ENCODE measurements around the gene ZACN. TPM values are rescaled to one million over a fixed set of nuclear protein-coding genes. Genes with fewer than 3 reads are reported as not detected.

The ZACN gene
- total RNA-seq, 2 donors from 2014 or later = not detected

DNA sequence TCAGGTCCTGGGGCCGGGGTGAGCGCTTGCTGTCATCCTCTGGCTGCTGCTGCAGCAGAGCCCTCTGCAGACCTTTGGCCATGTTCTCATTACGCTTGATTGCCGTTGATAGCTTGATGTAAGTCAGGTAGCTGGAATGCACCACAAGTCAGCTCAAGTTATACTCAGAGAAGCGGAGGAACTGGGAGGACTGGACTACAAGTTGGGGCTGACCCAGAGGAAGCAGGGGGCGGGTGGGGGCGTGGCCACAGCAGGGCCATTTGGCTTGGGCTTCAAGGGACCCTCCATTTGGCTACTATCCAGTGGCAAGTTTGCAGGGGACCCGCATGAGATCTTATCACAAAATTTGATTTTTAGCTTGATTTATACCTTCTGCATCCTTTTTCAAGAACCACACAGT is 32.9 kb upstream of the ZACN start:
- Histone ChIP-seq H3K27me3 (replicated peaks; ENCODE audit: insufficient read depth) (no peaks in the 10 kb centered on the region), H3K9me3 (no peaks in the 10 kb centered on the region), H3K4me3 (no peak overlapping the region), H3K27ac (no peak overlapping the region), H3K4me1 (ENCODE audit: control insufficient read depth in 1 of 2, low read depth in 2 of 2) (no peaks in the 10 kb centered on the region), H3K36me3 (peaks cover 89% of the 10 kb centered on the region)
- no peak for TF ChIP-seq CTCF (IDR thresholded peaks at IDR 0.05)
- DNase-seq (ENCODE audit: low spot score) = no peak
- ATAC-seq (ENCODE audit: insufficient number of reproducible peaks, low FRiP score, low read depth) = no peak

- no peaks in the 10 kb centered on the region for H3K9me3 ChIP-seq
- H3K36me3 ChIP-seq = peaks cover 77% of the 10 kb centered on the region
- H3K27ac ChIP-seq = no peak overlapping the region
- H3K4me3 ChIP-seq = no peak overlapping the region
- no peak for TF ChIP-seq CTCF (IDR thresholded peaks at IDR 0.05)
- no peaks in the 10 kb centered on the region for H3K27me3 ChIP-seq (replicated peaks; ENCODE audit: insufficient read depth)
- DNase-seq (ENCODE audit: low spot score) (no peak), ATAC-seq (ENCODE audit: insufficient number of reproducible peaks, low FRiP score, low read depth) (no peak)
- H3K4me1 ChIP-seq (ENCODE audit: control insufficient read depth in 1 of 2, low read depth in 2 of 2) = no peaks in the 10 kb centered on the region
These were observed 30.9 kb upstream of the ZACN start for GRCh38 chr17:76048025-76048605.

DNA sequence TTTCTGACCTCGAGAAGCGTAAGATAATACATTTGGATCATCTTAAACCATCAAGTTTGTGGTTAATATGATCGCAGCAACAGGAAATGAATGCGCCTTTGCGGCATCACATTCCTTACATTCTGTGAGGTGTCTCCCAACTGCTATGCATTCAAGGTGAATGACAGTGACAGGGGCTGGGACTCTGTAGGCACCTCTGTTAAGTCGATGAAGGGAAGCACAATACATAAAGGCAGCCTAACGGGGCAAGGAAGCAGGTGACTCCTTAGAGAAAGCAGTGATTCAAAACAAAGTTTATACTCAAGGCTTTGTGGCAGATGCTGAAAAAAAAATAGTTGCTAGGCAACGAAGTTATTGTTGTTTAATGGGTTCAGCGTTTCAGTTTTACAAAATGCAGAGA is 30.3 kb upstream of the ZACN start:
- ATAC-seq (ENCODE audit: insufficient number of reproducible peaks, low FRiP score, low read depth) (no peak), DNase-seq (ENCODE audit: low spot score) (no peak)
- Histone ChIP-seq H3K4me3 (no peak overlapping the region), H3K27me3 (replicated peaks; ENCODE audit: insufficient read depth) (no peaks in the 10 kb centered on the region), H3K36me3 (peaks cover 71% of the 10 kb centered on the region), H3K9me3 (no peaks in the 10 kb centered on the region), H3K4me1 (ENCODE audit: control insufficient read depth in 1 of 2, low read depth in 2 of 2) (no peaks in the 10 kb centered on the region), H3K27ac (no peak overlapping the region)
- TF ChIP-seq CTCF (IDR thresholded peaks at IDR 0.05) = no peak

DNA sequence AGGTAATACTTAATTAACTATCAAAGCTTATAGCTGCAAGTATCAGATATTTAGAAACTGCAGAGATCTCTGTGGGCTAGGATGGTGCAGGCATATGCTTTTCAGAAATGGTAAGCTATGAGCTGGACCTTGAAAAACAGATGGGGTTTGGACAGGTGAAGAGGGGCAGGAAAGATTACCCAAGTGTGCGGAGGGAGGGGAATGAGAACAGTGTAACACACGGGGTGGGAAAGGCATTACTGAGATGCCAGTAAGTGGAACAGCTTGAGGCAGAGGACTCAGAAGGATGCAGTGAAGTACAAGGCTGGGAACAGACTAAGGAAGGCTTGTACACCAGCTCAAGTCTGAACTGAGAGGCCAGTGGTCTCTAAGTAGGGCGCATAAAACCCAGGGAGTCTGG is 29.7 kb upstream of the ZACN start:
- ATAC-seq (ENCODE audit: insufficient number of reproducible peaks, low FRiP score, low read depth) = no peak
- Histone ChIP-seq H3K36me3 (peaks cover 65% of the 10 kb centered on the region), H3K9me3 (no peaks in the 10 kb centered on the region), H3K27me3 (replicated peaks; ENCODE audit: insufficient read depth) (no peaks in the 10 kb centered on the region), H3K4me3 (no peak overlapping the region), H3K27ac (no peak overlapping the region), H3K4me1 (ENCODE audit: control insufficient read depth in 1 of 2, low read depth in 2 of 2) (no peaks in the 10 kb centered on the region)
- TF ChIP-seq CTCF (IDR thresholded peaks at IDR 0.05) = no peak
- no peak for DNase-seq (ENCODE audit: low spot score)

GRCh38 chr17:76049836-76050537 is 29.0 kb upstream of the ZACN start:
- no peaks in the 10 kb centered on the region for H3K9me3 ChIP-seq
- no peak overlapping the region for H3K27ac ChIP-seq
- ATAC-seq (ENCODE audit: insufficient number of reproducible peaks, low FRiP score, low read depth) (no peak), DNase-seq (ENCODE audit: low spot score) (no peak)
- no peaks in the 10 kb centered on the region for H3K4me1 ChIP-seq (ENCODE audit: control insufficient read depth in 1 of 2, low read depth in 2 of 2)
- no peaks in the 10 kb centered on the region for H3K27me3 ChIP-seq (replicated peaks; ENCODE audit: insufficient read depth)
- TF ChIP-seq CTCF (IDR thresholded peaks at IDR 0.05) = no peak
- H3K4me3 ChIP-seq = no peak overlapping the region
- H3K36me3 ChIP-seq = peaks cover 58% of the 10 kb centered on the region

All from thoracic aorta (tissue), 2 donors.